GM12801 (cell line): ENCODE measurements around the gene GNA15.

Source experiments
- CTCF ChIP-seq: IDR thresholded peaks from one replicate; pipeline ENCODE4 v1.5.1; 2011; ENCODE audit warnings: control low read depth; ENCODE audit not compliant: insufficient read length; ENCODE audit errors: extremely low read depth

The GNA15 gene

GRCh38 chr19:3190921-3191805 is 55.3 kb downstream of the GNA15 start:
- TF ChIP-seq CTCF: no peak

- no peak for TF ChIP-seq CTCF
Measured at GRCh38 chr19:3192228-3192635, 56.4 kb downstream of the GNA15 start.

GRCh38 chr19:3192684-3193083 is 56.9 kb downstream of the GNA15 start:
- no peak for TF ChIP-seq CTCF

- TF ChIP-seq CTCF: no peak
Measured at GRCh38 chr19:3193256-3194105, 57.6 kb downstream of the GNA15 start.

GRCh38 chr19:3194106-3195087 is 58.6 kb downstream of the GNA15 start:
- TF ChIP-seq CTCF: no peak

- no peak for TF ChIP-seq CTCF
Measured at GRCh38 chr19:3196064-3196932, 60.5 kb downstream of the GNA15 start.
